Measurements from ENCODE around the gene ZBTB20. TPM values are rescaled to one million over a fixed set of nuclear protein-coding genes. Genes with fewer than 3 reads are reported as not detected.

The ZBTB20 gene
- total and polyA plus RNA-seq, 2 donors from 2014 or later: 0.99 to 142 TPM

DNA sequence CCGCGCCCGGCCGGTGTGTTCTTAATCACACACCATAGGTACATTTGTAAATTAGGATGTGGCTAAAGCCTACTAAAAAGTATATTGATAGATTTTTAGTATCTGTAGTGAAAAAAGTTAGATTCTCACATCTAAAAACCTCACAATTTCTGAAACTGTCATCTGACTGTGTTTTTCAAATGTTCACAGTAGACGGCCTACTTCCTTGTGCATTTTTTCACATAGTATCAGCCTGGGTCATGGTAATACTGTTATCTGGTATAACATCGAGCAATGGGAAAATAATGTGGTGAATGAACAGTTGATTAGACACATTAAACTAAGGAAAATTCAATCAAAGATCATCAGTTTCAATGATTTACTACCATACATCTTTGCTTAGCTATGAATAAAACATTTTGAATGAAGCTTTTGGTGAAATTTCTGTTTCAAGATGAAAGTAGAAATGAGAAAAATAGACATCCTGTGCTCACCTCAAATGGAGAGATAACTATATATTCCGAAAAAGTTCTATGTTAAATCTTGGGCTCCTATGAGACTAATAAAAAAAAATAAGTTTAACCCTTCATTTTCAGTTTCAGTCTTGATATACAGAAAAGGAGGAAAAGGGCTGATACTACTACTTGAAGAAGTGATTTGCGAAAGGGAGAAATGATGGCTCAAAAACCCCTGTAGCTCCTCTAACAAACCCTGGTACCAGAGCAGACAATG lies 262.7 kb downstream of the ZBTB20 start:
- TF ChIP-seq, protein P1, sequence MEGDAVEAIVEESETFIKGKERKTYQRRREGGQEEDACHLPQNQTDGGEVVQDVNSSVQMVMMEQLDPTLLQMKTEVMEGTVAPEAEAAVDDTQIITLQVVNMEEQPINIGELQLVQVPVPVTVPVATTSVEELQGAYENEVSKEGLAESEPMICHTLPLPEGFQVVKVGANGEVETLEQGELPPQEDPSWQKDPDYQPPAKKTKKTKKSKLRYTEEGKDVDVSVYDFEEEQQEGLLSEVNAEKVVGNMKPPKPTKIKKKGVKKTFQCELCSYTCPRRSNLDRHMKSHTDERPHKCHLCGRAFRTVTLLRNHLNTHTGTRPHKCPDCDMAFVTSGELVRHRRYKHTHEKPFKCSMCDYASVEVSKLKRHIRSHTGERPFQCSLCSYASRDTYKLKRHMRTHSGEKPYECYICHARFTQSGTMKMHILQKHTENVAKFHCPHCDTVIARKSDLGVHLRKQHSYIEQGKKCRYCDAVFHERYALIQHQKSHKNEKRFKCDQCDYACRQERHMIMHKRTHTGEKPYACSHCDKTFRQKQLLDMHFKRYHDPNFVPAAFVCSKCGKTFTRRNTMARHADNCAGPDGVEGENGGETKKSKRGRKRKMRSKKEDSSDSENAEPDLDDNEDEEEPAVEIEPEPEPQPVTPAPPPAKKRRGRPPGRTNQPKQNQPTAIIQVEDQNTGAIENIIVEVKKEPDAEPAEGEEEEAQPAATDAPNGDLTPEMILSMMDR (IDR thresholded peaks at IDR 0.05; ENCODE audit: borderline replicate concordance, extremely low read depth, insufficient read depth): no peak
- intact Hi-C loops (cut with DNase I): no loop called here
- H3K9ac ChIP-seq (ENCODE audit: low read length in 3 of 3): no peak overlapping the region
- H3K27ac ChIP-seq (ENCODE audit: low read depth in 2 of 2, low read length in 2 of 2): no peak overlapping the region
- no peaks in the 10 kb centered on the region for H3K27me3 ChIP-seq (ENCODE audit: control insufficient read depth, insufficient read depth, low read length)
- H3K9me3 ChIP-seq (ENCODE audit: control insufficient read depth in 2 of 3, insufficient read depth in 1 of 3, low read length in 3 of 3): no peaks in the 10 kb centered on the region
- FAIRE-seq (no peak), DNase-seq (no peak)
- H3K4me3 ChIP-seq (ENCODE audit: low read length in 3 of 3): no peak overlapping the region
- peaks cover 0 to 25% (median 12%) of the 10 kb centered on the region in 3 donors for H3K4me1 ChIP-seq (ENCODE audit: control insufficient read depth in 2 of 3, insufficient read depth in 2 of 3, low read depth in 1 of 3, low read length in 3 of 3)
- H3K36me3 ChIP-seq (ENCODE audit: control insufficient read depth in 2 of 3, insufficient read depth in 3 of 3, low read length in 3 of 3): no peaks in the 10 kb centered on the region

DNA sequence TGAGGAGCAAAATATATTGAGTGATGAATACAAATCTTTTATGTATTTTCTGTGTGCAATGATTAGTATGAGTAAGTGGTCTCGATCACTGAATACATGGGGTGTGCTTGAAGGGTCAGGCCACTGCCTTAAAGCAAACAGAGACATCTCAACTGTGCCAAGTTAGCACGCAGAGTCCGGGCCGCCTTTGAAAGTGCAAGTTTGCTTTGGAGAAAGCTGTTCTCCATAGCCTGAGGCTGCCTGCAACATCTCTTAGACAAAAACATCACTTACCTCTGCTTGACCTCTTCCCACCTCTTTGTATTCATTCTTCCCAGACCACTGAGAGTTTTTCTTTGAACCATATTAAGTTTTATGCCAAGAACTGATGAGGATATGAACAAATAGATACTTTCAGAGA lies 267.0 kb downstream of the ZBTB20 start:
- no peaks in the 10 kb centered on the region for H3K9me3 ChIP-seq (ENCODE audit: control insufficient read depth in 2 of 3, insufficient read depth in 1 of 3, low read length in 3 of 3)
- H3K4me1 ChIP-seq (ENCODE audit: control insufficient read depth in 2 of 3, insufficient read depth in 2 of 3, low read depth in 1 of 3, low read length in 3 of 3): peaks cover 0 to 19% (median 7%) of the 10 kb centered on the region in 3 donors
- no peak overlapping the region for H3K4me3 ChIP-seq (ENCODE audit: low read length in 3 of 3)
- H3K27ac ChIP-seq (ENCODE audit: low read depth in 2 of 2, low read length in 2 of 2): no peak overlapping the region
- FAIRE-seq (no peak), DNase-seq (no peak)
- H3K36me3 ChIP-seq (ENCODE audit: control insufficient read depth in 2 of 3, insufficient read depth in 3 of 3, low read length in 3 of 3): no peaks in the 10 kb centered on the region
- H3K27me3 ChIP-seq (ENCODE audit: control insufficient read depth, insufficient read depth, low read length): no peaks in the 10 kb centered on the region
- TF ChIP-seq, protein P1 (IDR thresholded peaks at IDR 0.05; ENCODE audit: borderline replicate concordance, extremely low read depth, insufficient read depth): no peak
- intact Hi-C loops (cut with DNase I): no loop called here
- H3K9ac ChIP-seq (ENCODE audit: low read length in 3 of 3): no peak overlapping the region

DNA sequence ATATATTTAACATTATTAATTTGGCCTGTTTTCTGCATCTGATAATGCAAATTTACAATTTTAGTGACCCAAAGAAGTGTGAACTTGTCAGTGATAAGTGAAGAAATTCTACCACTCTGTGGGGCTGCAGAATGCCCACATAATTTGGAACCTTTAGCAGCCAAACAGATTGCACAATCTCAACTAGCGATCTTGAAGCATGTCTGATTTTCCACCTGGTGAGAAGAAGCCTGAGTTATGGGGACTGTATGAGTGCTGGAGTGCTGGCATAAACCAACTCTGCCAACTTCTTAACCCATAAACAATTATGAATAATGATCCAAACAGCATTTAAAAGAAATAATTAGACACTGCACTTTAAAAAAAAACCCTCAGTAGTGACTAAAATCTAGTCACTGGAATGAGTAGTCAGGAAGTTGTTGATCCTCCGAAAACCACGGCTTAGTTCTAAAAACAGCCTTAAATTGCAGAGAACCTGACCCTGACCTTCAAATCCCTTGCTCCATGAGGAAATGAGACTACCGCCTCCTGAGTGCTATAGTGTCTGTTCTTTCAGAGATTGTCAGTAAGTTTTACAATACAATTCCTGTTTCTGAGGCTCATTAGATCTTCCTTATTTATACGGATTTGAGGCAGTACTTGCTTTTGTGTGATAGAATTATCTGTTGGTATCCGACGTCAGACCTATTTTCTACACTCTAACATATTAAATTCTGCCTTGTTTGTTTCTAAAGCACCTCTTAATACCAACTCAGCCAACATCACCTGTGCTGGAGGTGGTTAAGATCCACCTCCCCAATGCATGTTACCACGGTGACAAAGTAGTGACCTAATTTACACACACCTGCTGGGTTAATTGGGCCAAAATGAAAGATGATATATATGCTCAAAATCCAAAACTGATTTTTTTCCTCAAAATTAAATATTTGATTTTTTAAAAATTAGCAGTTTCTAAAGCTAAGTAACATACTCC lies 267.7 kb downstream of the ZBTB20 start:
- H3K9me3 ChIP-seq (ENCODE audit: control insufficient read depth in 2 of 3, insufficient read depth in 1 of 3, low read length in 3 of 3): no peaks in the 10 kb centered on the region
- H3K27ac ChIP-seq (ENCODE audit: low read depth in 2 of 2, low read length in 2 of 2): peak overlapping the region; percentile 28 to 52
- TF ChIP-seq, protein P1 (IDR thresholded peaks at IDR 0.05; ENCODE audit: borderline replicate concordance, extremely low read depth, insufficient read depth): no peak
- no peaks in the 10 kb centered on the region for H3K36me3 ChIP-seq (ENCODE audit: control insufficient read depth in 2 of 3, insufficient read depth in 3 of 3, low read length in 3 of 3)
- intact Hi-C loops (cut with DNase I): no loop called here
- peaks cover 0 to 19% (median 8%) of the 10 kb centered on the region in 3 donors for H3K4me1 ChIP-seq (ENCODE audit: control insufficient read depth in 2 of 3, insufficient read depth in 2 of 3, low read depth in 1 of 3, low read length in 3 of 3)
- DNase-seq (peak in 1 of 5 donors; percentile 18), FAIRE-seq (no peak)
- H3K4me3 ChIP-seq (ENCODE audit: low read length in 3 of 3): peak overlapping the region in 1 of 3 donors; percentile 12
- H3K9ac ChIP-seq (ENCODE audit: low read length in 3 of 3): no peak overlapping the region
- H3K27me3 ChIP-seq (ENCODE audit: control insufficient read depth, insufficient read depth, low read length): no peaks in the 10 kb centered on the region

Measured in kidney (tissue), 14 donors.